ES-I3 (cell line): ENCODE measurements around the gene AP1S1.

Experiments
- H3K36me3 ChIP-seq: 2 replicates; pipeline ENCODE4 v1.6.1; 2013; ENCODE audit warnings: mild to moderate bottlenecking, low read length, control low read depth, moderate library complexity; ENCODE audit not compliant: insufficient read depth
- H3K4me1 ChIP-seq: 2 replicates; pipeline ENCODE4 v1.6.1; 2013; ENCODE audit warnings: mild to moderate bottlenecking, control low read depth, low read length; ENCODE audit not compliant: insufficient read depth
- H3K9ac ChIP-seq: 2 replicates; pipeline ENCODE4 v1.6.1; 2013; ENCODE audit warnings: low read depth, mild to moderate bottlenecking, low read length, moderate library complexity
- H3K9me3 ChIP-seq: 2 replicates; pipeline ENCODE4 v1.6.1; 2013; ENCODE audit warnings: mild to moderate bottlenecking, low read length, moderate library complexity; ENCODE audit not compliant: control insufficient read depth, insufficient read depth

Gene AP1S1

GRCh38 chr7:101159696-101160674 is 5.7 kb downstream of the AP1S1 start:
- Histone ChIP-seq H3K9ac (peak overlapping the region; percentile 25; the same call in 1 of the 2 replicates), H3K9me3 (no peaks in the 10 kb centered on the region), H3K4me1 (peaks cover 46% of the 10 kb centered on the region), H3K36me3 (0 out of 2 replicates have a peak, but pooled peaks cover 4% of the 10 kb centered on the region)

- Histone ChIP-seq H3K4me1 (peaks cover 38% of the 10 kb centered on the region), H3K9me3 (no peaks in the 10 kb centered on the region), H3K9ac (no peak overlapping the region), H3K36me3 (0 out of 2 replicates have a peak, but pooled peaks cover 4% of the 10 kb centered on the region)
These were observed 6.6 kb downstream of the AP1S1 start for GRCh38 chr7:101160910-101161309.

DNA sequence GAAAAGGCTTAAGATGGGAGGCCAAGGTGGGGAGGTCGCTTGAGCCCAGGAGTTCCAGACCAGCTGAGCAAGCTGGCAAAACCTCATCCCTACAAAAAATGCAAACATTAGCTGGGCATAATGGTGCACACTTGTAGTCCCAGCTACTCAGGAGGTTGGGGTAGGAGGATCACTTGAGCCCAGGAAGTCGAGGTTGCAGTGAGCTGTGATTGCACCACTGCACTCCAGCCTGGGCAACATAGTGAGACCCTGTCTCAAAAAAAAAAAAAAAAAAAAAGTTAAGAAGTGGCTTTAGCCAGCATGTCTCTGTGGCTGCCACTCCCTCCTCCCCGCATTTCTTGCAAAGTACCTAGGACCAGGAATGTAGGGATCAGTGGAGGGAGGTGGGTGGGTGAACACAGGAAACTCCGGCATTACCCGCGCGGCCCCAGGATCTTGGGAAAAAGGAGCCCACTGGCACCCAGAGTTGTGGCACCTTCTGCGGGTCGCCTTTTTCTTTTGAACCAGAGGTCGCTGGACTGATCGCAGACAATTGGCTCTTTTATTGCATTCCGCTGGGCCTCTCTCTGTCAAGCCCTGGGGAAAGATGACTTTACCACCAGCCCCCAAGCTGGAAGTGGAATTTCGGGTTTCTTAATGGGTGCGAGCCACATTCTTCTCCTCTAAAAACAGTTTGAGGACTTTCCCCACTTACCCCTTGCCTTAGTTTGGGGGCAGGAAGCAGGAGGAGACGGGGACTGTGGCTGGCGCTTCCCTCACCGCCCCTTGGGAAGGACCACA is 7.6 kb downstream of the AP1S1 start:
- peak overlapping the region; percentile 60 for H3K9ac ChIP-seq
- H3K9me3 ChIP-seq, result no peaks in the 10 kb centered on the region
- H3K4me1 ChIP-seq, result peaks cover 31% of the 10 kb centered on the region
- H3K36me3 ChIP-seq, result 0 out of 2 replicates have a peak, but pooled peaks cover 4% of the 10 kb centered on the region

- H3K36me3 ChIP-seq, result no peaks in the 10 kb centered on the region
- no peaks in the 10 kb centered on the region for H3K9me3 ChIP-seq
- H3K4me1 ChIP-seq, result peaks cover 25% of the 10 kb centered on the region
- H3K9ac ChIP-seq, result peak overlapping the region; percentile 60
These were observed 8.4 kb downstream of the AP1S1 start for GRCh38 chr7:101162551-101163278.

GRCh38 chr7:101163279-101164070 is 9.2 kb downstream of the AP1S1 start:
- Histone ChIP-seq H3K36me3 (no peaks in the 10 kb centered on the region), H3K9me3 (no peaks in the 10 kb centered on the region), H3K9ac (peak overlapping the region; percentile 80), H3K4me1 (peaks cover 33% of the 10 kb centered on the region)

DNA sequence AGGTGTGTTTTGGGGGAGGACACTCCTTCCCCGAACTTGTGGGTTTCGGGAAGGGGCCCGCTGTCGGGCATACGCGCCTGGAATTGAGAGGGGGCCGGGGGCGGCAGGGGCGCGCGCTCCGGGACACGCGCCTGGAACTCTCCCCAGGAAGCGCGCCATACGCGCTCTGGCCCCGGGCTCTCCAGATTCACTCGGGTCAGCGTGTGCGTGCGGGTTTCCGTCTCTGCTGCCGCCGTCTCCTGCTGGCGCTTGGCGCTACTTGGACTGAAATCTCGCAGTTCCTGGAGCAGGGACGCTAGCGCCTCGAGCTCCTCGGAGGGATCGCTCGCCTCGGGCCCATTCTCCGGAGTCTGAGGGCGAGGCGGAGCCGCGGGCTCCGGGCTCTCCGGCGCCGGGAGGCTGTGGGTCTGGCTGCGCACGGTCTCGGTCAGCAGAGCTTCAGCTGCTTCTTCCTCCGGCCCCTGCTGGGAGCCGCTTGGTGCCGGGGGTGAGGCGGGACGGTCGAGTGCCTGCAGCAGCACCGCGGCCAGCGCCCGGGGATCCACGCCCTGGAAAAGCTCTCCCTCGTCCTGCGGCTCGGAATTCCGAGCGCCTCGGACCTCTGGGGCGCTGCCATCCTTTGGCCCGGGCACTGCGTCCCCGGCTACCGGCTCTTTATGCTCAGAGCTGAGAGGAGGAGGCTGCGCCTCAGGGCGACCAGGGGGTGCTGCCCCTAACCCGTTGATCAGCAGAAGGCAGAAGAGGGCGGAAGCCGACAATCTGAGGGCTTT is 10.0 kb downstream of the AP1S1 start:
- H3K36me3 ChIP-seq, result no peaks in the 10 kb centered on the region
- no peaks in the 10 kb centered on the region for H3K9me3 ChIP-seq
- peak overlapping the region; percentile 80 for H3K9ac ChIP-seq
- H3K4me1 ChIP-seq, result peaks cover 31% of the 10 kb centered on the region

GRCh38 chr7:101165075-101165957 is 11.0 kb downstream of the AP1S1 start, which contains the start of gene VGF:
Gene VGF (minus strand): TSS chr7:101165569. CDS start chr7:101164843, 726 bp downstream.
- Histone ChIP-seq H3K9me3 (no peaks in the 10 kb centered on the region), H3K36me3 (no peaks in the 10 kb centered on the region), H3K4me1 (peaks cover 23% of the 10 kb centered on the region), H3K9ac (peak within 1 kb of the TSS; percentile 80)

- Histone ChIP-seq H3K9me3 (no peaks in the 10 kb centered on the region), H3K9ac (peak overlapping the region; percentile 66), H3K36me3 (no peaks in the 10 kb centered on the region), H3K4me1 (peaks cover 22% of the 10 kb centered on the region)
These were observed 11.8 kb downstream of the AP1S1 start for GRCh38 chr7:101165958-101166647.

DNA sequence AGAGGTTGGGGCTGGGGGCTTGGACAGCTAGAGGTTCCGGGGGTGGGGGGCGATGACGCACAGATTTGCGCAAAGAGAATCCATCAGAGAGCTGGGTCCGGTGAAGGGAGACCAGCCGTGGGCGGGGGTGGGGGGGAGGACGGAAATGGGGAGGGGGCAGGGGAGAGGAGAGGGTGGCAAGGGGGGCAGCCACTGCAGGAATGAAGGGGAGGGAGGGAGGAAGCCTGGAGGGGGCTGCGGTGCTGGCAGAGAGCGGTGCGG is 12.3 kb downstream of the AP1S1 start:
- Histone ChIP-seq H3K9ac (peak overlapping the region; percentile 53), H3K4me1 (peaks cover 17% of the 10 kb centered on the region)

GRCh38 chr7:101166909-101167644 is 12.8 kb downstream of the AP1S1 start:
- H3K9ac ChIP-seq, result peak overlapping the region; percentile 53
- H3K9me3 ChIP-seq, result no peaks in the 10 kb centered on the region
- H3K36me3 ChIP-seq, result no peaks in the 10 kb centered on the region
- peaks cover 16% of the 10 kb centered on the region for H3K4me1 ChIP-seq

More for the DNA sequence above, 12.3 kb downstream of the AP1S1 start:
- no peaks in the 10 kb centered on the region for H3K36me3 ChIP-seq
- H3K9me3 ChIP-seq, result no peaks in the 10 kb centered on the region

DNA sequence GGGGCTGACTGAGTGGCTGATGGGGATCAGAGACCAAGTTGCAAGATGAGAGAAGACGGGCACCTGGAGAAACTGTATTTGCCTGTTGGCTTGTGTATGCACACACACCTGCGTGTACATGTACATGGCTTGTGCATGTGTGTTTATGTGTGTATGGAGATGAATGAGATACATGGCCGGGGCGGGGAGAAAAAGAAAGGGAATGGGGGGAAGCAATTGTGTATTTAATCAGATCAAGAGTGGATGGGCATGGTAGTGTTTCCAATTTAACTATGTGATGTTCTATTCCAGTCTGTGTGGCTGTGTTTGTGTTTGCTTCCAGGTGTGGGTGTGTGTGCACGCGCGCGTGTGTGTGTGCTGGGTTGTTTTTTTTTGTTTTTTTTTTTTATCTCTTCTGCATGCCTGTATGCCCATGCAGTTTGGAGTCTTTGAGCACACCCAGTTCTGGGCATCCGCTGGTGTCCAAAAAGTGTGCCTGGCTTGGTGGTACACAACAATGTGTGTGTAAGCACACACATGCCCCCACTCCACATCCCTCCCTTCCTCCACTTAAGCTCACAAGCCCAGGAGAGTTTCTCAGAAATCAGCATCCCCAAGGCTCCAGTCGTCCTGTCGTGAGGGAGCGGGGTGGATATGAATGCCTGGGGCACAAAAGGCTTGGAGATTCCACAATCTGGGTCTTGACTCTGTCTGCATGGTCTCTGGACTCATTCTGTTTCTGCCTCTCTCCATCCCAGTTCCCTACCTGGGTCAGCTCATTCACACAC is 13.6 kb downstream of the AP1S1 start:
- Histone ChIP-seq H3K4me1 (peaks cover 16% of the 10 kb centered on the region), H3K36me3 (no peaks in the 10 kb centered on the region), H3K9me3 (no peaks in the 10 kb centered on the region), H3K9ac (peak overlapping the region; percentile 53)
